ENCODE results near the gene ERMARD. TPM values are rescaled to one million over a fixed set of nuclear protein-coding genes. Genes with fewer than 3 reads are reported as not detected.

Gene ERMARD
- total RNA-seq, 2 experiments from 2014 or later, result 23.2 to 42.3 TPM

DNA sequence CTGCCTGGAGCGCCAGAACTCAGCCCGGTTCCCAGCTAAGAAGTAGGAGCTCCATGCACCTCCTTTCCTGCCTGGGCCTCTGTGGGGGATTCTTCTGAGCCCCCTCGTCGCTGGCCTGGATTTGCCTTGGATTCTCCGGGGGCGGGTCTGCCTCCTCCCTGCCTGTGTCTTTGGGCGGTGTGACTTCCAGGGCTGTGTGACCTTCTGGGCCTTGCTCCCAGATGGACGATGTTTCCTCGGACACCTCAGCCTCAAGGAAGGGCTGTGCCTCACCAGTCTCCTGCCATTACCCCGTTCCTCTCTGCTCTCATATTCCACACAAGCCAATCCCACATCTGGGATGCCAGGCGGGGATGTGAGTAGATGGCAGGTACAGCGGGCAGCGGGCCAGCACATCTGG lies 76.8 kb downstream of the ERMARD start:
- no peaks in the 10 kb centered on the region for H3K9me3 ChIP-seq (ENCODE audit: low read length)
- ChIA-PET CTCF (ENCODE audit: unreplicated experiment) (no interaction called here), POLR2A (no interaction called here)
- H4K20me1 ChIP-seq (ENCODE audit: insufficient read depth, low read length), result no peaks in the 10 kb centered on the region
- no peak overlapping the region for H3K27ac ChIP-seq (ENCODE audit: low read depth, low read length, poor library complexity, severe bottlenecking)
- intact Hi-C loops (cut with micrococcal nuclease; ENCODE audit: unreplicated experiment), result no loop called here
- no peaks in the 10 kb centered on the region for H3K79me2 ChIP-seq (ENCODE audit: insufficient read depth, low read depth, low read length)
- no peak overlapping the region for H2AFZ ChIP-seq (ENCODE audit: low read length)
- H3K4me1 ChIP-seq (ENCODE audit: insufficient read depth, low read length, poor library complexity, severe bottlenecking), result peaks cover 3% of the 10 kb centered on the region
- no TSS peak for BruUV-seq (replicated peaks)
- no peak overlapping the region for H3K4me2 ChIP-seq (ENCODE audit: low read length)
- H3K36me3 ChIP-seq (ENCODE audit: insufficient read depth, low read length), result no peaks in the 10 kb centered on the region
- H3K9me2 ChIP-seq (ENCODE audit: insufficient read depth, low read length), result no peaks in the 10 kb centered on the region
- DNase-seq (ENCODE audit: low spot score), result no peak
- TF ChIP-seq CTCF (conservative IDR thresholded peaks at IDR 0.05; ENCODE audit: low read length) (no peak), EZH2phosphoT487 (IDR thresholded peaks at IDR 0.05; ENCODE audit: borderline replicate concordance, low read depth, low read length) (no peak)
- H3K4me3 ChIP-seq (ENCODE audit: low read depth, low read length, poor library complexity, severe bottlenecking), result no peak overlapping the region

DNA sequence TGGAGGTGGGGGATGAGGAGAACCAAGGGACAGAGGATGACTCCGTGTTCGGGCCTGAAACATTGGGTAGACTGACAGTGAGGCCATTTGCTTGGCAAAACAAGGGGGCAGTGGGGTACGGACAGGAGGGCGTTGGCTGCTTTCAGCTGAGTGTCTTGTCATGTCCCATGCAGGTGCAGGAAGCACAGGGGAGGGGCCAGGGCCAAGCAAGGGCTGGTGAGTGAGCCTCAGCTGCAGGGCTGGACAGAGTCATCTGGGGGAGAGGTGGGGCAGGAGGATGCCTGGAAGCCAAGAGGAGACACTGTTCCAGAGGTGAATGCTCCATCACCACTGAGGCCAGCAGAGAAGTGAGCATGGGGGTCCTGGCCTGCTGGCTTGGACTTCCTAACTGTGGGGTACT lies 78.4 kb downstream of the ERMARD start:
- intact Hi-C loops (cut with micrococcal nuclease; ENCODE audit: unreplicated experiment), result loop anchor here (2.0 to 5.0 kb wide), 2 partner anchors 101 to 463 kb away; partner anchors contain the start of gene DLL1
- no peak overlapping the region for H3K4me2 ChIP-seq (ENCODE audit: low read length)
- H3K9me2 ChIP-seq (ENCODE audit: insufficient read depth, low read length), result no peaks in the 10 kb centered on the region
- H3K36me3 ChIP-seq (ENCODE audit: insufficient read depth, low read length), result no peaks in the 10 kb centered on the region
- H4K20me1 ChIP-seq (ENCODE audit: insufficient read depth, low read length), result no peaks in the 10 kb centered on the region
- H3K27ac ChIP-seq (ENCODE audit: low read depth, low read length, poor library complexity, severe bottlenecking), result no peak overlapping the region
- no peak for DNase-seq (ENCODE audit: low spot score)
- no TSS peak for BruUV-seq (replicated peaks)
- H3K4me3 ChIP-seq (ENCODE audit: low read depth, low read length, poor library complexity, severe bottlenecking), result no peak overlapping the region
- TF ChIP-seq EZH2phosphoT487 (IDR thresholded peaks at IDR 0.05; ENCODE audit: borderline replicate concordance, low read depth, low read length) (no peak), CTCF (conservative IDR thresholded peaks at IDR 0.05; ENCODE audit: low read length) (no peak)
- H3K79me2 ChIP-seq (ENCODE audit: insufficient read depth, low read depth, low read length), result no peaks in the 10 kb centered on the region
- H3K9me3 ChIP-seq (ENCODE audit: low read length), result no peaks in the 10 kb centered on the region
- CTCF ChIA-PET (ENCODE audit: unreplicated experiment), result no interaction called here
- H2AFZ ChIP-seq (ENCODE audit: low read length), result no peak overlapping the region
- POLR2A ChIA-PET, result no interaction called here
- peaks cover 3% of the 10 kb centered on the region for H3K4me1 ChIP-seq (ENCODE audit: insufficient read depth, low read length, poor library complexity, severe bottlenecking)

DNA sequence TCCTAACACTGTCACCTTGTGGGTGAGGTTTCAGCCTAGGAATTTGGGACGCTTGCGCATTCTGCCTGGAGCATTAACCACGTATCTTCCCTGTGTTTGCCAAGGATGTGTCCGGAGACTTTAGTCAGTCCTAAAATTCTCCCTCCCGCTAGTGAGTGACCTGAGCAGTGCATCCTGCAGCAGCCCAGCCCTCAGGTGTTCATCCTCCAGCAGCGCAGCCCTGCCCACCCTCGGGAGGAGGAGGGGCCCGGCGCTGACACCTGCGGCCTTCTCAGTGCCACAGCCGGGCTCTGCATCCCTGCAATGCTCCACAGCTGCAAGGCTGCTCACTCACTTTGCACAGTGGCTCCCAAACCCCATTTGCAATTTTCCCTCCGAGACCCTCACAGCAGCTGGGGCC lies 79.5 kb downstream of the ERMARD start:
- ChIA-PET POLR2A (no interaction called here), CTCF (ENCODE audit: unreplicated experiment) (interaction anchor here (0.9 to 1.5 kb wide), 2 partner anchors 28 to 35 kb away, joined by 3 to 5 read pairs; no protein-coding TSS in a partner anchor)
- Histone ChIP-seq H3K9me2 (ENCODE audit: insufficient read depth, low read length) (no peaks in the 10 kb centered on the region), H3K9me3 (ENCODE audit: low read length) (no peaks in the 10 kb centered on the region), H3K4me3 (ENCODE audit: low read depth, low read length, poor library complexity, severe bottlenecking) (no peak overlapping the region), H3K4me2 (ENCODE audit: low read length) (no peak overlapping the region), H3K4me1 (ENCODE audit: insufficient read depth, low read length, poor library complexity, severe bottlenecking) (peaks cover 3% of the 10 kb centered on the region), H2AFZ (ENCODE audit: low read length) (no peak overlapping the region), H3K36me3 (ENCODE audit: insufficient read depth, low read length) (no peaks in the 10 kb centered on the region), H3K27ac (ENCODE audit: low read depth, low read length, poor library complexity, severe bottlenecking) (no peak overlapping the region), H4K20me1 (ENCODE audit: insufficient read depth, low read length) (no peaks in the 10 kb centered on the region), H3K79me2 (ENCODE audit: insufficient read depth, low read depth, low read length) (no peaks in the 10 kb centered on the region)
- intact Hi-C loops (cut with micrococcal nuclease; ENCODE audit: unreplicated experiment), result loop anchor here (1.0 to 5.0 kb wide), 4 partner anchors 100 to 686 kb away; partner anchors contain the start of gene DLL1
- TF ChIP-seq CTCF (conservative IDR thresholded peaks at IDR 0.05; ENCODE audit: low read length) (no peak), EZH2phosphoT487 (IDR thresholded peaks at IDR 0.05; ENCODE audit: borderline replicate concordance, low read depth, low read length) (no peak)
- no TSS peak for BruUV-seq (replicated peaks)
- no peak for DNase-seq (ENCODE audit: low spot score)

Other genes with a start within 250 kb of the ERMARD start
- gene WDR27, start 49.6 kb upstream of the ERMARD start, total RNA-seq (2014; rRNA removed; shearing (Covaris generic)), result 69.5 and 77.2 TPM in 2 replicates
- 107 and 108 TPM in 2 replicates for gene WDR27, start 49.6 kb upstream of the ERMARD start, total RNA-seq (2022)
- 30.3 and 31.0 TPM in 2 replicates for gene C6orf120, start 49.5 kb upstream of the ERMARD start, total RNA-seq (2014; rRNA removed; shearing (Covaris generic))
- 19.0 and 21.3 TPM in 2 replicates for gene C6orf120, start 49.5 kb upstream of the ERMARD start, total RNA-seq (2022)
- 42.5 and 45.1 TPM in 2 replicates for gene PHF10, start 27.1 kb upstream of the ERMARD start, total RNA-seq (2014; rRNA removed; shearing (Covaris generic))
- 74.1 and 86.2 TPM in 2 replicates for gene PHF10, start 27.1 kb upstream of the ERMARD start, total RNA-seq (2022)
- 7.7 and 10.9 TPM in 2 replicates for gene DYNLT2, start 50 bp upstream of the ERMARD start, total RNA-seq (2014; rRNA removed; shearing (Covaris generic))
- gene DYNLT2, start 50 bp upstream of the ERMARD start, total RNA-seq (2022), result 6.4 and 7.5 TPM in 2 replicates